H9 (cell line): ENCODE results near the gene PADI6. TPM values are rescaled to one million over a fixed set of nuclear protein-coding genes. Genes with fewer than 3 reads are reported as not detected.
A peak's percentile ranks its signal among the peaks of the same experiment; 100 is the strongest.

Experiments used
- DNase-seq: peaks from one replicate; pipeline ENCODE4 v3.0.0-alpha.2; 2017
- H2AFZ ChIP-seq: one replicate; pipeline ENCODE4 v1.6.1; 2013; ENCODE audit warnings: mild to moderate bottlenecking, low read length, control low read depth, moderate library complexity
- H2AK5ac ChIP-seq: 2 replicates; pipeline ENCODE4 v1.6.1; 2013; ENCODE audit warnings: low read length, control low read depth, mixed read lengths; ENCODE audit not compliant: insufficient read length
- H2BK120ac ChIP-seq: one replicate; pipeline ENCODE4 v1.6.1; 2013; ENCODE audit warnings: low read depth, mild to moderate bottlenecking, low read length, control low read depth, inconsistent platforms; ENCODE audit not compliant: poor library complexity, severe bottlenecking
- H2BK12ac ChIP-seq: 2 replicates; pipeline ENCODE4 v1.6.1; 2013; ENCODE audit warnings: low read length, control low read depth, mixed read lengths, low read depth; ENCODE audit not compliant: insufficient read length
- H2BK15ac ChIP-seq: 2 replicates; pipeline ENCODE4 v1.6.1; 2013; ENCODE audit warnings: low read depth, low read length, control low read depth
- H2BK20ac ChIP-seq: one replicate; pipeline ENCODE4 v1.6.1; 2013; ENCODE audit warnings: low read depth, mild to moderate bottlenecking, low read length, control low read depth, inconsistent platforms; ENCODE audit not compliant: poor library complexity, severe bottlenecking
- H2BK5ac ChIP-seq: 2 replicates; pipeline ENCODE4 v1.6.1; 2013; ENCODE audit warnings: low read length, control low read depth, mixed read lengths; ENCODE audit not compliant: insufficient read length
- H3K14ac ChIP-seq: 2 replicates; pipeline ENCODE4 v1.6.1; 2013; ENCODE audit warnings: low read length, control low read depth; ENCODE audit not compliant: insufficient read depth
- H3K18ac ChIP-seq: 2 replicates; pipeline ENCODE4 v1.6.1; 2013; ENCODE audit warnings: low read depth, mild to moderate bottlenecking, mixed read lengths, low read length, control low read depth; ENCODE audit not compliant: insufficient read length
- H3K23ac ChIP-seq: 2 replicates; pipeline ENCODE4 v1.6.1; 2013; ENCODE audit warnings: low read length, control low read depth, mixed read lengths, low read depth; ENCODE audit not compliant: insufficient read length
- H3K23me2 ChIP-seq: 2 replicates; pipeline ENCODE4 v1.6.1; 2013; ENCODE audit warnings: low read depth, mild to moderate bottlenecking, mixed read lengths, low read length, control low read depth; ENCODE audit not compliant: insufficient read length, poor library complexity, severe bottlenecking
- H3K27ac ChIP-seq: 2 replicates; pipeline ENCODE4 v1.5.1; 2013; ENCODE audit warnings: low read length, control low read depth, mixed read lengths, low read depth; ENCODE audit not compliant: insufficient read length
- H3K27me3 ChIP-seq: 2 replicates; pipeline ENCODE4 v1.6.1; 2013; ENCODE audit warnings: low read length, control low read depth, inconsistent platforms; ENCODE audit not compliant: insufficient read depth
- H3K4ac ChIP-seq: 2 replicates; pipeline ENCODE4 v1.6.1; 2013; ENCODE audit warnings: low read depth, mild to moderate bottlenecking, control low read depth, inconsistent platforms, low read length, moderate library complexity
- H3K4me1 ChIP-seq: 2 replicates; pipeline ENCODE4 v1.6.1; 2013; ENCODE audit warnings: low read length, control low read depth, inconsistent platforms; ENCODE audit not compliant: insufficient read depth
- H3K4me2 ChIP-seq: 2 replicates; pipeline ENCODE4 v1.6.1; 2013; ENCODE audit warnings: low read length, control low read depth, mixed read lengths; ENCODE audit not compliant: insufficient read length, insufficient read depth
- H3K56ac ChIP-seq: 2 replicates; pipeline ENCODE4 v1.6.1; 2013; ENCODE audit warnings: low read depth, mild to moderate bottlenecking, mixed read lengths, low read length, control low read depth; ENCODE audit not compliant: insufficient read length
- H3K79me1 ChIP-seq: 2 replicates; pipeline ENCODE4 v1.6.1; 2013; ENCODE audit warnings: low read depth, mild to moderate bottlenecking, moderate library complexity, low read length, control low read depth, inconsistent platforms; ENCODE audit not compliant: insufficient read depth, poor library complexity, severe bottlenecking
- H3K79me2 ChIP-seq: 2 replicates; pipeline ENCODE4 v1.6.1; 2013; ENCODE audit warnings: low read length, control low read depth, inconsistent platforms; ENCODE audit not compliant: insufficient read depth
- H3K9ac ChIP-seq: 2 replicates; pipeline ENCODE4 v1.6.1; 2013; ENCODE audit warnings: low read length, control low read depth, mixed read lengths; ENCODE audit not compliant: insufficient read length; ENCODE audit errors: extremely low read depth
- H3K9me3 ChIP-seq: one replicate; pipeline ENCODE4 v1.6.1; 2013; ENCODE audit warnings: low read depth, low read length, inconsistent platforms; ENCODE audit not compliant: control insufficient read depth
- H3T11ph ChIP-seq: one replicate; pipeline ENCODE4 v1.6.1; 2013; ENCODE audit warnings: mild to moderate bottlenecking, low read length, control low read depth, inconsistent platforms
- H4K20me1 ChIP-seq: one replicate; pipeline ENCODE4 v1.6.1; 2013; ENCODE audit not compliant: control insufficient read depth, insufficient read length, insufficient read depth
- H4K5ac ChIP-seq: 2 replicates; pipeline ENCODE4 v1.6.1; 2013; ENCODE audit warnings: low read depth, mild to moderate bottlenecking, mixed read lengths, low read length, control low read depth; ENCODE audit not compliant: insufficient read length
- H4K8ac ChIP-seq: replicated peaks from 2 replicates; pipeline ENCODE4 v1.6.1; 2013; ENCODE audit warnings: low read length, control low read depth, mixed read lengths, low read depth; ENCODE audit not compliant: insufficient read length
- H4K91ac ChIP-seq: 2 replicates; pipeline ENCODE4 v1.6.1; 2013; ENCODE audit warnings: low read depth, mild to moderate bottlenecking, moderate library complexity, mixed read lengths, low read length, control low read depth; ENCODE audit not compliant: insufficient read length
- H3K27ac Mint-ChIP-seq, 3 experiments: 2 replicates in 2 of 3; 3 replicates in 1 of 3; pipeline ENCODE4 v1.8.0; 2020 to 2021; ENCODE audit warnings: mixed read lengths in 3 of 3, mild to moderate bottlenecking in 1 of 3, moderate library complexity in 1 of 3
- H3K27me3 Mint-ChIP-seq: 2 replicates; pipeline ENCODE4 v1.8.0; 2021; ENCODE audit warnings: low read depth, mild to moderate bottlenecking, moderate library complexity, mixed read lengths
- H3K36me3 Mint-ChIP-seq, 3 experiments: 2 replicates in 2 of 3; 3 replicates in 1 of 3; pipeline ENCODE4 v1.8.0; 2020 to 2021; ENCODE audit warnings: low read depth in 3 of 3, mixed read lengths in 3 of 3; ENCODE audit not compliant: insufficient read depth in 1 of 3
- H3K4me1 Mint-ChIP-seq, 2 experiments: 2 replicates each; pipeline ENCODE4 v1.8.0; 2020; ENCODE audit warnings: mixed read lengths in 2 of 2
- H3K4me3 Mint-ChIP-seq, 2 experiments: 2 replicates in 1 of 2; 3 replicates in 1 of 2; pipeline ENCODE4 v1.8.0; 2020 to 2021; ENCODE audit warnings: mild to moderate bottlenecking in 2 of 2, mixed read lengths in 2 of 2, moderate library complexity in 1 of 2
- H3K9me3 Mint-ChIP-seq, 2 experiments: 2 replicates in 1 of 2; 3 replicates in 1 of 2; pipeline ENCODE4 v1.8.0; 2020; ENCODE audit warnings: mild to moderate bottlenecking in 2 of 2, mixed read lengths in 2 of 2, moderate library complexity in 1 of 2
- CTCF ChIP-seq: fragments of 200-600 bp; sonication (generic); conservative IDR thresholded peaks from 3 replicates; pipeline ENCODE4 v1.8.0; 2021; ENCODE audit warnings: antibody characterized with exemption, mild to moderate bottlenecking
- WGBS: extraction: QIAGEN DNeasy Blood & Tissue Kit; methylation state at CpG from one replicate; pipeline ENCODE4 v1.1.7; 2013; ENCODE audit warnings: missing lambda C conversion rate, low lambda C conversion rate, mixed read lengths; ENCODE audit not compliant: insufficient read length; ENCODE audit errors: extremely low coverage; 5-methylcytosine and 5-hydroxymethylcytosine counted together
- total RNA-seq: library from RNA; stranded (reverse); gene quantifications from 2 replicates; pipeline ENCODE4 v1.2.1, GENCODE V29; 2021

Gene PADI6
- total RNA-seq, 1 experiment from 2014 or later, result not detected

- no CpG with 5 or more reads among the region's 9 CpGs for WGBS
- Histone ChIP-seq H2AFZ (no peak overlapping the region), H2BK5ac (no peak overlapping the region)
Observed at GRCh38 chr1:17369466-17369865, 2.5 kb upstream of the PADI6 start.

More at GRCh38 chr1:17369466-17369865, 2.5 kb upstream of the PADI6 start:
- no peak overlapping the region for H4K91ac ChIP-seq
- Mint-ChIP-seq H3K4me3 (no peak overlapping the region), H3K27ac (no peak overlapping the region), H3K9me3 (no peaks in the 10 kb centered on the region), H3K36me3 (no peaks in the 10 kb centered on the region), H3K27me3 (peaks cover 12% of the 10 kb centered on the region), H3K4me1 (peaks cover 18 to 19% of the 10 kb centered on the region in 2 experiments)
- H3K18ac ChIP-seq, result no peak overlapping the region
- no peaks in the 10 kb centered on the region for H4K20me1 ChIP-seq
- no peaks in the 10 kb centered on the region for H3K4me1 ChIP-seq
- H2BK15ac ChIP-seq, result no peak overlapping the region
- H4K8ac ChIP-seq, result no peak overlapping the region
- no peaks in the 10 kb centered on the region for H3K27me3 ChIP-seq
- H3K14ac ChIP-seq, result no peak overlapping the region
- H3K27ac ChIP-seq, result no peak overlapping the region
- H3K23me2 ChIP-seq, result no peaks in the 10 kb centered on the region
- no peaks in the 10 kb centered on the region for H3K79me2 ChIP-seq
- no peak overlapping the region for H2BK12ac ChIP-seq
- no peak overlapping the region for H3T11ph ChIP-seq
- no peak overlapping the region for H2BK20ac ChIP-seq
- no peak overlapping the region for H2AK5ac ChIP-seq
- H3K9me3 ChIP-seq, result no peaks in the 10 kb centered on the region
- no peak for TF ChIP-seq CTCF
- H4K5ac ChIP-seq, result no peak overlapping the region
- no peak overlapping the region for H3K23ac ChIP-seq
- no peak overlapping the region for H3K56ac ChIP-seq
- no peak overlapping the region for H3K4me2 ChIP-seq
- no peaks in the 10 kb centered on the region for H3K79me1 ChIP-seq
- no peak overlapping the region for H3K4ac ChIP-seq
- H3K9ac ChIP-seq, result no peak overlapping the region
- H2BK120ac ChIP-seq, result no peak overlapping the region
- peak; percentile 49 for DNase-seq
